NOMO-1 (cell line): ENCODE measurements around the gene YWHAB.
"Not testable (repeated sequence)": the region's sequence is repeated elsewhere in the genome, so short reads cannot be mapped to it uniquely, and the experiment has no call there.

Experiments
- DNase-seq, 2 experiments: peaks; one replicate each; lab custom pipeline; 2025; ENCODE audit not compliant: unreplicated experiment in 2 of 2; lab: John Stamatoyannopoulos, UW

Gene YWHAB

DNA sequence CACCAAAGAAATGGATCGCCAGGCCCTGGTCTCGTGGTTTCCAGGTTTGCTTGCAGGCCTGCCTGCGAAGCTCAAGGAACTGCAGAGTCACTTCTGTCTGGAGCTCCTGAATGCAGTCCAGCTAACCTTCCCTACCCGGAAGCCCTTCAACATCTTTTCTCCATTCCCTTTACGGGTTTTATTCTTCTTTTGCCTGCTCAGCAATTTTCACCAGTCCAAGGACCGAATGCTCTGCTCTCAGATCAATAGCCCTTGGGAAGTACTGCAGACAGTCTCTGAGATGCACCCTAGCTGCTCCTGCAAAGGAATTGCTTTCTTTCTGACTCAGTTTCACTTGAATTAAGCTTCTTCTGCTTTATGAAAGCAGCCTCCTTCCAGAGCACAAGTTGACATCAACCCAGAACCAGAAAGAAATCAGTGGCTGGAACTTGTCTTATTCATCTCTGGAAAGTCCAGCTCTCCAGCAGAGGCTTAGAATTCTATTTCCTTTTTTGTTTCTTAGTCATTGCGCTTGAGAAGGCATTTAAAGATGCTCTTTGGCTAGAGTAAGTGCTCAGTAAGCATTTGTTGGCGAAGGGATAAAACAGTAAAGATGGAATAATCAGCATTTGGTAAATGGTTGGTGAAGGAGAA is 18.7 kb upstream of the YWHAB start:
- no peak for DNase-seq

DNA sequence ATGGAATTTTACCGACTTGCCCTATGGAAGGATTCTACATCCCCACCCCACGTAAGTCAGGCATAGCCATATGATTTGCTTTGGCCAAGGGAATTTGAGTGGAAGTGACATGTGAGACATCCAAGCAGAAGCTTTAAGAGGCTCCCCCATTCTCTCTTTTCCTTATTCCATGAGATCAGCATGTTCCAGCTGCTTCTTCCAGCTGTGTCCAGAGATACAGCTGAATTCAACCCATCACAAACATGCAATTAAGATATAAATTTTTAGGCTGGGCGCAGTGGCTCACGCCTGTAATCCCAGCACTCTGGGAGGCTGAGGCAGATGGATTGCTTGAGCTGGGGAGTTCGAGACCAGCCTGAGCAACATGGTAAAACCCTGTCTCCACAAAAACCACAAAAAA is 16.0 kb upstream of the YWHAB start:
- no peak for DNase-seq

DNA sequence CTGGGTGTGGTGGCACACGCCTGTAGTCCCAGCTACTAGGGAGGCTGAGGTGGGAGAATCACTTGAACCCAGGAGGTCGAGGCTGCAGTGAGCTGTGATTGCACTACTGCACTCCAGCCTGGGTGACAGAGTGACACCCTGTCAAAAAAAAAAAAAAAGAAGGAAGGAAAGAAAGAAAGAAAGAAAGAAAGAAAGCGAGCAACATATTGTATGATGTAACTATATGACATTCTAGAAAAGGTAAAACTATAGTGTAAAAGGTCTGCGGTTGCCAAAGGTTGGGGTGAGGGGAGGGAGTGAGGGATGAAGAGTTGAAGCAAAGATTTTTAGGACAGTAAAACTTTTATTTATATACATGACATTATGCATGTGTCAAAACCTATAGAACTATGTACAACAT is 3.1 kb upstream of the YWHAB start:
- not testable (repeated sequence) for DNase-seq

DNA sequence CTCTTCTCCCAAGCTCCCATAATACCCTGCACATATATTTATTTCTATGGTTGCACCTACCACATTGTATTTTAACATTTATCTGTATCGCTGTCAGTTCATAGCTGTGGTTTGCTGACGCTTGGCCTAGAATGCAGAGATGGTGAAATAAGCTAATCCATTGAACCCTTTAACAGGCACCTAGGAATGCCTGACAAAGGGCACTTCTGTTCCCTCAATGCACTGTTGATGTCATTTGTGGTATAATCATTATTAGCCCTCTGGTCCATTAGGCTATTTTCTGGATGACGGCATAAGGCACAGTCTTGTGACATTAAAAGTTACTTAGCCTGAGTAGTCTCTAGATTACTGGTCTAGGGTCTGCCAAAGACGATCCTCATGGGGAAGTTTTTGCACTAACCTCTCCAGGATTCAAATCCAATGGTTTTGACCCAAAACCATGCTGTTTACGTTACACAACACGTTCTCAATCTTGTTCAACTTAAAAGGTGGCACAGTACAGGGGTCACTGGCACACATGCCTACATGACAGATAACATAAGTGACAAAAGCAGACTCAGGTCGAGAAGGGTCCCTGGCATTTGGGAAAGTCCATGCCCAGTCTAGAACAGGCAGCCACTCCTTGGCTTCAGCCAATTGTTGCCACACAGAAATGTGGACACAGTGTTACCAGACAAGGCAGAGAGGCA is 2.1 kb upstream of the YWHAB start:
- DNase-seq, result no peak

DNA sequence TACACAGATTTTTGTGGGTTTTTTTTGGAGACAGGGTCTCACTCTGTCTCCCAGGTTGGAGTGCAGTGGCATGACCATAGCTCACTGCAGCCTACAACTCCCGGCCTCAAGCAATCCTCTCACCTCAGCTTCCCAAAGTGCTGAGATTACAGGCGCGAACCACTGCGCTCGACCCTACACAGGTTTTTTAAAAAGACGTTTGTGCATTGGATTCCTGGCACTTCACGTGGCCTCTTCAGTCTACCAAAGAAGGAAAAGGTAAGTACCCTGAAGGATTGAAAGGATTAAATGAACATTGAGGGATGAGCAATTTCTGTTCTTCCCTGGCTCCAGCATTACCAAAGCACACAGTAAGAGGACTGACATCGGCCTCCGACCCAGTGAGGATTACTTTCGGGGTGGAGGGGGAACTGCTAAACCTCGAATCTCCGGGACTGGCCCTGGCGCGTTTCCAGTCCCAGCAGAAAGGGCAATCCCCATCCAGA is 556 bp upstream of the YWHAB start:
- no peak for DNase-seq

GRCh38 chr20:44886266-44886651 is 754 bp downstream of the YWHAB start:
- DNase-seq, result no peak

DNA sequence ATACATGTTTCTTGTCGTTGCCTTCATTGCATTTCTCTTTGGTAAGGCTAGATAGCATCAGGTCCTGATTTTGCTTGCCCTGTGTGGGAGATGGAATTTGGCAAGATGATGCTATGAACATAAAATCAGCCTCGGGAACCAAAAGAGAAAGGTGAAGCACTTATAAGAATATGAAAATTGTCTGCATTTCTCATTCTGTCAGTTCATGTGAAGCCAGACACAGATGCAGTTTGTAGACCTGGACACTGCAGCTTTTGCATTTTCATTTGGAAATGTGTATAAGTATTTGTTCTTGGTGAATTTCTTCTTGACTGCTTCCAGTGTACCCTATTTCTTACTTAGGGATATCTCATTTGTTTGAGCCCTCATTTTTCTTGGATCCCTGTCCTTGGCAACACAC is 1.3 kb downstream of the YWHAB start:
- no peak for DNase-seq

DNA sequence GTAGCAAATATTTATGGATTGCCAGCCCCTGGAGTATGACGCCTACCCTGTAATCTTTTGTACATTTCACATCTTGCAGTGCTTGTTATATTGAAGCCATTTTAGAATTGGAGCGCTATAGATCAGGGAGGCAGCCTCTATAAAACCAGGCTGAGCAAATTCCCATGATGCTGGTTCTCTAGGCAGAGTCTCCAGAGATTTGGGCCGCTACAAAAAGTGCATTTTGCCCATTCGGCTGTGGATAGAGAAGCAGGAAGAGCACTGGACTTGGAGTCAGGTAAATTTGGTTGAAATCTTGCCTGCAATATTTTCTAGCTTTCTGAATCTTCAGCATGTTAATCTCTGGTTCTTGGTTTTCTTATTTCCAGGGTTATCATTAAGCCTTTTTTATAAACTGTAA is 2.0 kb downstream of the YWHAB start:
- DNase-seq, result no peak

DNA sequence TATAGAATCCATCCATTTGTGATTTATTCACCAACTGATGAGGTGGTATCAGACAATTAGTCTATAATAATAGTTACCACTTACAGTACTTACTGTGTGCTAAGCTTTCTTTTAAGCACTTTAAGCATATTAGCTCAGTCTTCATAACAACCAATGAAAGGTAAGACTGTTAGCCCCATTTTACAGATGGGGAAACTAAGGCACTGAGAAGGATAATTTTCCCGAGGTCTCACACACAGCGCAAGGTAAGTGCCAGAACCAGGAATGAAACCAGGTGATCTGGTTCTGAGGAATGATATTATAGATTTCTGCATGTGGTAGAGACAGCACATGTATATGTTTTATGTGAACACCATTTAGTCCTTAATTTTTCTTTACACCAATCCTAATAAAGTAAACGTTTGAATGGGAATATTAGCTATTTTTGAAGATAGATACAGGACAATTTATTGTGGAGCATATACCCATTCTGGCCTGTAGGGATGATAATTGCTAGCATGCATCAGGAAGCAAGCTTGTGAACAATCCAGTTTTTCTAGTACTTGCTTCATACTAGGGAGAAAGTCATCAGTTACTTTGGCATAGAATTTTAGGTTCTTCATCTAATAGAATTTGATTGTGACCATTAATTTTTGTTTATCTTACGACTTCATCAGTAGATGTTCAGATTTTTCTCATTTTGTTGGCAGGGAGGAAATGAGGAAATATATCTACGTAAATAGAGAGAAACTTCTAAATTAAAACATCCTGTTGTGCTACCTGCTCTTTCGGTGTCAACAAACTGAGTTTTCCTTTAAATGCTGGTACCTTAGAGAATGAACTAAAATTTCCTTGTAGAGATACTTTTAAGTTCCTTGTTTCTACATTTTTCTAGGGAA is 3.0 kb downstream of the YWHAB start:
- peak in 1 of 2 experiments; percentile 33 for DNase-seq

DNA sequence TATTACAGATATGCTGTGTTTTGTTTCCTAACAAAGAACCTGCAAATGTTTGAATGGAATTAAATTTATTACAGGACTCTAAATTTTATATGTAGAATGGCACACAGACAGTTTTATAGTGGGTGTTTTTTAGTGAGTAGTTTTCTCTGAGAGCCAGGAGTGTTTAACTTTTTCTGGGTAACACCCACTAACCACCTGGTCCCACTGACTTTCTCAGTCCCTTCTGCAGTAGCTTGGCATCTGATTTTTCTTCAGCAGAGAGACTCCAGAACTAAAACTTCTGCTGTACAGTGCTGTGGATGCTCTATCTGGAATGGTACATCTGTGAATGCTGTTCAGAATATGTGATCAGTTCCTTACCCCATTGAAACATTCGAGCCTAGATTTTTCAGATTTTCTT is 6.3 kb downstream of the YWHAB start:
- no peak for DNase-seq

DNA sequence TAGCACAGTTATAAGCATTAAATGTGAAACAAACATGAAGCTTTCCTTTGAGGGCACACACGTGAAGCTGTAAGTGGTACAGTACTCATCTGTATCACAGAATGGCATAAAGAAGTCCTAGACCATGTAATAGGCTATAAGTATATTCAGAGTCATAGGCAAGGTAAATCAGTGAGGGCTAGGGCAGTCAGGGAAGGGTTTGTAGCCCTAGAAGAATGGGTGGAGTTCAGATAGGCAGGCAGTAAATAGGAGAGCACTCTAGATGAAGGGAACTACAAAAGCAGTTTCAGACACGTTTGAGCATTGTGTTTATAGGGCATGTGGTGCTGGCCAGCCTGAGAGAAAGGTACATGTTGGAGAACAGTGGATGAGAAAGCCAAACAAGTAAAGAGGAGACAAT is 9.5 kb downstream of the YWHAB start:
- no peak for DNase-seq

GRCh38 chr20:44896583-44896982 is 11.1 kb downstream of the YWHAB start:
- DNase-seq, result peak; percentile 77 to 96

GRCh38 chr20:44897133-44897532 is 11.6 kb downstream of the YWHAB start:
- DNase-seq, result peak in 1 of 2 experiments; percentile 38

DNA sequence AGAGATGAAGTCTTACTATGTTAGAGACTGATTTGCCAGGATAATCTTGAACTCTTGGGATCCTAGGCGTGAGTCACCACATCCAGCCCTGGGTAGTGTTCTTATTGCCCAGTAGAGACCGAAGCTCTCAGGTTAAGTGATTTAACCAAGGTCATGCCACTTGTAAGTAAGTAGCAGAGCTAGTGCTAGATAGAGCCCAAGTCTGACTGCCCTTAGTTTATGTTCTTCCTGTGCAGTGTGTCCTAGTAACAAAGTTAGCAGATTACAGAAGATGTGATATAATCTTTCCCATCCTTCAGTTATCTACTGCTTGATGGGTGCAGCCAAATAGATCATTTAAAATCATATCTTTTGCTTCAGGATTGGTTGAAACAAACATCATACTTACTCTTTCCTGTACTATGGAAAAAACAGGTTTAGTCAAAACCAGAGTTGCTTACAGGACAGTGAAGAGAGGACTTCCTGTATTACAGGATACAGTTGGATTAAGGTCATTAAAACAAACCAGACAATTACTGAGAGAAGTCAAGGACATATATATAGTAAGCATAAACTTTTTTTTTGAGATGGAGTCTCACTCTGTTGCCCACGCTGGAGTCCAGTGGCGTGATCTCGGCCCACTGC is 14.8 kb downstream of the YWHAB start:
- no peak for DNase-seq

GRCh38 chr20:44901974-44902373 is 16.5 kb downstream of the YWHAB start:
- DNase-seq, result no peak

GRCh38 chr20:44904377-44904776 is 18.9 kb downstream of the YWHAB start:
- DNase-seq, result no peak

DNA sequence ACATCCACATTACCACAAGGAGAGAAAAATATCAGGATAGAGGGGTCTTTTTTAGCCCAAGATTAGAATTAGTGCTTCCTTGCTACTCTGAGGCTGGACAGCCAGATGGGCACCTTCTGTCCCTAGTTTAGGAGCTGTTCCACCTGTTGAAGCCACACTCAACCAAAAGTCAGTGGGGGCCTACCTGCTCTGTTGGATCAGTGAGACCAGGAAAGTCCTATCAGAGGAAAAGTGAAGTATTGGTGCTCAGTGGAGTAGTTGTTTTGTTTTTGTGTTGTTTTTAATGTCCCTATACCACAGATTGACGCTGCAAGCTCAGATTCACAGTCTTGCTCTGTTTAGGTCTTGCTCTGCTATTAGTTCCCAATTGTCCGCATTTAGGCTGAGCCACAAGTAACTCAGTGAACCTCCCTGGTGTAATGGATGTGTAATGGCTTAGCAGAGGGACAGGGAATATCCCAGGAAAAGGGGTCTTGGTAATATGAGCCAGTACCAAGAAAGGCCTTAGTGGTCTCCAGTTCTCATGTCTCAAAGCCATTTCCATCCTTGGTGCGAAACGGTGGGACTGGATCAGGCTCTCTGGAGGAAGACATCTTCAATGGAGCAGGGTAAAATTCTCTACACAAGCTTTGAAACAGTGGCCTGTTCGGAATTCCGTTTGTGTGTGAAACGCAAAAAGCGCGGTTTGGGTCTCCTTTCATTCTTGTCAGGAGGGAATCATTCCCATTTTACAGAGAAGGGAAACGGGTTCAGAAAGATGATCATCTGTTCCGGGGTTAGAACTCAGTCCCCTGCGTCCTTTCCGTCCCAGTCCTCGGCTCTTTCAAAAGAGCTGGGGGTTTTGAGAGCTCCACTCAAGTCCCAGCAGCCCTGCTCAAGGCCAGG is 23.7 kb downstream of the YWHAB start:
- no peak for DNase-seq

GRCh38 chr20:44909872-44910689 is 24.6 kb downstream of the YWHAB start, which contains the start of gene PABPC1L:
PABPC1L (plus strand) TSS chr20:44910060; CDS start chr20:44910144, 84 bp downstream.
- peak; percentile 63 to 64 for DNase-seq

- no peak for DNase-seq
These were observed 25.3 kb downstream of the YWHAB start for GRCh38 chr20:44910690-44911262.
